PC-3 (cell line): Measurements from ENCODE around the gene FBXO10.

Experiments
- CTCF ChIP-seq: fragments of 300-600 bp; sonication (generic); conservative IDR thresholded peaks from 2 replicates; pipeline ENCODE4 v1.5.1; 2017; ENCODE audit warnings: antibody characterized with exemption, low read depth, mild to moderate bottlenecking, low read length
- EZH2phosphoT487 ChIP-seq: fragments of 300-600 bp; sonication (generic); IDR thresholded peaks from 2 replicates; pipeline ENCODE4 v1.6.1; 2018; ENCODE audit warnings: mild to moderate bottlenecking, antibody characterized with exemption, low read length, borderline replicate concordance

GRCh38 chr9:37596504-37596903 lies 20.3 kb upstream of the FBXO10 start:
- TF ChIP-seq CTCF: no peak
- TF ChIP-seq EZH2phosphoT487: no peak
